Left cardiac atrium (tissue), 2 donors: ENCODE results near the gene PIAS2. TPM values are rescaled to one million over a fixed set of nuclear protein-coding genes. Genes with fewer than 3 reads are reported as not detected.

ENCODE experiments used
- total RNA-seq, 2 donors: library from RNA; stranded (reverse); fragmentation: NEBNext Ultra II Directional; extraction: Animal tissue kit (Norgen Biotek cat#: 25700); gene quantifications; one replicate each; pipeline ENCODE4 v1.2.1, GENCODE V29; 2021
- donor health status: DM: no; HTN: yes; CAD: no; lungs with severe emphysema.
- donor health status: DM: yes; HTN: yes; CAD: no.

PIAS2 gene
- total RNA-seq, 2 donors from 2014 or later = 28.5 to 36.6 TPM

Other genes starting within 250 kb of the PIAS2 start
- gene ST8SIA5, start 160.5 kb downstream of the PIAS2 start, total RNA-seq = 1 to 10 TPM; 2.5 to 5.2 TPM
- 1 to 10 TPM; 3.4 to 4.1 TPM for gene KATNAL2, start 95 bp upstream of the PIAS2 start, total RNA-seq
- not detected for gene ELOA2, start 118.1 kb upstream of the PIAS2 start, total RNA-seq
- gene HDHD2, start 233.0 kb upstream of the PIAS2 start, total RNA-seq = 10 to 100 TPM; 37.6 to 40.6 TPM